CD14-positive monocyte (primary cell): ENCODE measurements around the gene LOXL3. TPM values are rescaled to one million over a fixed set of nuclear protein-coding genes. Genes with fewer than 3 reads are reported as not detected.
A peak's percentile ranks its signal among the peaks of the same experiment; 100 is the strongest.

ENCODE experiments used
- DNase-seq, 3 donors: peaks; one replicate each; pipeline ENCODE4 v3.0.0-alpha.2; 2011 to 2022
- H2AFZ ChIP-seq: 2 replicates; pipeline ENCODE4 v1.6.0; 2012; ENCODE audit warnings: mild to moderate bottlenecking, low read depth, low read length, inconsistent platforms; ENCODE audit not compliant: insufficient read depth, poor library complexity, severe bottlenecking
- H3K27ac ChIP-seq, 2 donors: 1 replicate in 1 of 2; 2 replicates in 1 of 2; pipeline ENCODE4 v1.5.1; 2012 to 2013; ENCODE audit warnings: low read length in 2 of 2, control low read depth in 1 of 2, inconsistent platforms in 1 of 2, low read depth in 1 of 2, mild to moderate bottlenecking in 1 of 2
- H3K27me3 ChIP-seq, 2 donors: one replicate each; pipeline versions ENCODE4 v1.6.0 to v1.6.1; 2011 to 2013; ENCODE audit warnings: low read length in 2 of 2; ENCODE audit not compliant: control insufficient read depth in 2 of 2, insufficient read depth in 2 of 2
- H3K36me3 ChIP-seq, 2 donors: replicated peaks in 1 of 2; 1 replicate in 1 of 2; 2 replicates in 1 of 2; pipeline versions ENCODE4 v1.5.1 to v1.6.1; 2012 to 2013; ENCODE audit warnings: low read length in 2 of 2, control low read depth in 1 of 2, inconsistent platforms in 1 of 2, mild to moderate bottlenecking in 1 of 2; ENCODE audit not compliant: insufficient read depth in 2 of 2, control insufficient read depth in 1 of 2
- H3K4me1 ChIP-seq, 2 donors: 1 replicate in 1 of 2; 2 replicates in 1 of 2; pipeline versions ENCODE4 v1.5.1 to v1.6.1; 2012 to 2013; ENCODE audit warnings: low read length in 2 of 2, control low read depth in 1 of 2, inconsistent platforms in 1 of 2, mild to moderate bottlenecking in 1 of 2, moderate library complexity in 1 of 2; ENCODE audit not compliant: insufficient read depth in 2 of 2, control insufficient read depth in 1 of 2
- H3K4me2 ChIP-seq: replicated peaks from 2 replicates; pipeline ENCODE3; 2012; ENCODE audit warnings: low read length, moderate library complexity, mild to moderate bottlenecking; ENCODE audit not compliant: poor library complexity, severe bottlenecking; ENCODE audit errors: extremely low read depth
- H3K4me3 ChIP-seq, 3 experiments: fragments of 200-600 bp in 1 of 3; sonication (generic) in 1 of 3; replicated peaks in 1 of 3; 1 replicate in 2 of 3; 2 replicates in 1 of 3; pipeline ENCODE4 v1.5.1; 2011 to 2013; ENCODE audit warnings: low read length in 3 of 3, mild to moderate bottlenecking in 3 of 3, control low read depth in 2 of 3, low read depth in 2 of 3, inconsistent platforms in 1 of 3, moderate library complexity in 1 of 3
- H3K79me2 ChIP-seq: 2 replicates; pipeline ENCODE4 v1.6.0; 2012; ENCODE audit warnings: mild to moderate bottlenecking, control low read depth, inconsistent platforms, low read length, moderate library complexity; ENCODE audit not compliant: insufficient read depth
- H3K9ac ChIP-seq: 2 replicates; pipeline ENCODE4 v1.6.0; 2017; ENCODE audit warnings: low read length, mild to moderate bottlenecking; ENCODE audit not compliant: insufficient read depth, poor library complexity, severe bottlenecking
- H3K9me3 ChIP-seq, 2 donors: replicated peaks in 1 of 2; 1 replicate in 1 of 2; 2 replicates in 1 of 2; pipeline versions ENCODE4 v1.5.1 to v1.6.1; 2012 to 2013; ENCODE audit warnings: low read length in 2 of 2, control low read depth in 1 of 2; ENCODE audit not compliant: control insufficient read depth in 1 of 2, insufficient read depth in 1 of 2
- H4K20me1 ChIP-seq: 2 replicates; pipeline ENCODE4 v1.6.0; 2012; ENCODE audit warnings: mild to moderate bottlenecking, low read length, control low read depth, moderate library complexity; ENCODE audit not compliant: insufficient read depth
- H3K27ac Mint-ChIP-seq, 7 donors: one replicate each; pipeline ENCODE4 v1.8.0; 2020; ENCODE audit warnings: mild to moderate bottlenecking in 7 of 7, mixed read lengths in 7 of 7, moderate library complexity in 6 of 7, inconsistent platforms in 2 of 7
- H3K27me3 Mint-ChIP-seq, 3 donors: one replicate each; pipeline ENCODE4 v1.8.0; 2021 to 2022; ENCODE audit warnings: low read depth in 3 of 3, mild to moderate bottlenecking in 3 of 3, mixed read lengths in 3 of 3, moderate library complexity in 3 of 3, inconsistent platforms in 1 of 3
- H3K36me3 Mint-ChIP-seq, 2 donors: one replicate each; pipeline ENCODE4 v1.8.0; 2020; ENCODE audit warnings: mixed read lengths in 2 of 2, inconsistent platforms in 1 of 2, mild to moderate bottlenecking in 1 of 2
- H3K4me1 Mint-ChIP-seq: one replicate; pipeline ENCODE4 v1.8.0; 2020; ENCODE audit warnings: mild to moderate bottlenecking, mixed read lengths
- H3K4me3 Mint-ChIP-seq, 2 donors: one replicate each; pipeline ENCODE4 v1.8.0; 2020; ENCODE audit warnings: mild to moderate bottlenecking in 2 of 2, mixed read lengths in 2 of 2, moderate library complexity in 1 of 2
- H3K9me3 Mint-ChIP-seq, 7 donors: one replicate each; pipeline ENCODE4 v1.8.0; 2020 to 2022; ENCODE audit warnings: mixed read lengths in 7 of 7, mild to moderate bottlenecking in 6 of 7, moderate library complexity in 6 of 7, inconsistent platforms in 2 of 7
- WGBS: methylation state at CpG from one replicate; pipeline ENCODE4 v1.1.5; 2013; ENCODE audit warnings: missing lambda C conversion rate; ENCODE audit not compliant: insufficient coverage; 5-methylcytosine and 5-hydroxymethylcytosine counted together
- intact Hi-C, 2 donors: fragments of 100-400 bp; cut with micrococcal nuclease; formaldehyde crosslinking; loops; one replicate each; pipeline versions ENCODE4 v1.15.0 to v1.15.1; 2023
- polyA plus RNA-seq, 3 donors: library from polyadenylated mRNA; depleted of rRNA in 1 of 3; unstranded in 2 of 3; stranded (reverse) in 1 of 3; fragments of 300-500 nt in 2 of 3; fragments of >200 nt in 1 of 3; fragmentation: Illumina TruSeq in 2 of 3; gene quantifications; 1 replicate in 2 of 3; 2 replicates in 1 of 3; pipeline ENCODE4 v1.2.3, GENCODE V29; 2012 to 2021
- TF ChIP-seq, protein P1 (sequence below): fragments of 200-600 bp; IDR thresholded peaks from one replicate; pipeline ENCODE4 v1.8.0; 2022; ENCODE audit warnings: antibody characterized with exemption, mild to moderate bottlenecking

LOXL3 gene
- polyA plus RNA-seq, 3 donors = 18.2 to 35.0 (median 18.5) TPM

DNA sequence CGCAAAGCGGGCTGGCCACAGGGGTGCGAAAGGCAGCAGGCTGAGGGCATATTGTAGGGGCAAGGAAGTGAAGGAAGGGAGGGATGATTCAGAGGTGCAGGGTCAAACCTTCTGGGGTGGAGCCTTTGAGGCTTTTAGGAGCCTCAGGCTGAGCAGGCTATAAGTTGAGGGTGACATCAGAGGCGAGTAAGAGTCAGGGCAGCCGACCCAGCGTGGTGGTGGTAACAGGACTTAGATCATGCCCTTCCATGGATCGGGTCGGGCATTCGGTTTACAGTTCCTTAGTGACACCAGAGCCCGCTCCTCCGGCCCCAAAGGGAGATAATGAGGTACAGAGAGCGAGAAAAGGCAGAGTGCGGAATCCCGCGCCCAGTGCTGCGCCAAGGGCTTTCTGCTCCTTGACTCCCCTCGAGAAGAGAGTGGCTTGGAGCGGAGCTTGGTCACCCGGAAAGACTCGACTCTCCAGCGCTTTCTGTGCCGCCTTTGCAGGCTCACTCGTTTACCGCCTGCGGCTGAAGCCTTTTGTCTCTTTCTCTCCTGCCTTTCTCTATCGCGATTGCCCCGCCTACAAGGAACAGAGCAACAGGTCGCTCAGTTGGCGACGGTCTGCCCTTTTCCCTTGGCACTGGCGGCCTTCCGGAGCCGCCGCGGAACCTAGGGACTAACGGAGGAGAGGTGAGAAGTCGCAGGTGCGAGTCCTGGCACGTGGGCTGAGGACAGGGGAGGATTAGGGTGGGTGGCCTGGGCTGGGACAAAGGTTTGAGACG, 55.1 kb downstream of the LOXL3 start:
- peaks cover 0 to 20% of the 10 kb centered on the region in 2 donors for H3K9me3 ChIP-seq
- H3K4me3 ChIP-seq = peak overlapping the region; percentile 29 to 79 (median 35)
- peaks cover 41 to 46% of the 10 kb centered on the region in 2 donors for H3K4me1 ChIP-seq
- Mint-ChIP-seq H3K9me3 (peaks cover 0 to 27% (median 4%) of the 10 kb centered on the region in 7 donors), H3K4me3 (peak overlapping the region; percentile 76 to 97), H3K27ac (peak overlapping the region in 1 of 7 donors; percentile 3), H3K36me3 (peaks cover 37 to 45% of the 10 kb centered on the region in 2 donors), H3K27me3 (peaks cover 62 to 77% (median 64%) of the 10 kb centered on the region in 3 donors), H3K4me1 (peaks cover 43% of the 10 kb centered on the region)
- TF ChIP-seq, protein P1, sequence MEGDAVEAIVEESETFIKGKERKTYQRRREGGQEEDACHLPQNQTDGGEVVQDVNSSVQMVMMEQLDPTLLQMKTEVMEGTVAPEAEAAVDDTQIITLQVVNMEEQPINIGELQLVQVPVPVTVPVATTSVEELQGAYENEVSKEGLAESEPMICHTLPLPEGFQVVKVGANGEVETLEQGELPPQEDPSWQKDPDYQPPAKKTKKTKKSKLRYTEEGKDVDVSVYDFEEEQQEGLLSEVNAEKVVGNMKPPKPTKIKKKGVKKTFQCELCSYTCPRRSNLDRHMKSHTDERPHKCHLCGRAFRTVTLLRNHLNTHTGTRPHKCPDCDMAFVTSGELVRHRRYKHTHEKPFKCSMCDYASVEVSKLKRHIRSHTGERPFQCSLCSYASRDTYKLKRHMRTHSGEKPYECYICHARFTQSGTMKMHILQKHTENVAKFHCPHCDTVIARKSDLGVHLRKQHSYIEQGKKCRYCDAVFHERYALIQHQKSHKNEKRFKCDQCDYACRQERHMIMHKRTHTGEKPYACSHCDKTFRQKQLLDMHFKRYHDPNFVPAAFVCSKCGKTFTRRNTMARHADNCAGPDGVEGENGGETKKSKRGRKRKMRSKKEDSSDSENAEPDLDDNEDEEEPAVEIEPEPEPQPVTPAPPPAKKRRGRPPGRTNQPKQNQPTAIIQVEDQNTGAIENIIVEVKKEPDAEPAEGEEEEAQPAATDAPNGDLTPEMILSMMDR = no peak
- 2% methylated on average over 40 of the region's 41 CpGs for WGBS
- peaks cover 51 to 66% of the 10 kb centered on the region in 2 donors for H3K27me3 ChIP-seq
- H2AFZ ChIP-seq = peak overlapping the region; percentile 90
- no peak overlapping the region for H3K27ac ChIP-seq
- H3K4me2 ChIP-seq = peak overlapping the region; percentile 87
- intact Hi-C loops = no loop called here
- peak overlapping the region; percentile 56 for H3K9ac ChIP-seq
- peak in 2 of 3 donors; percentile 39 to 48 for DNase-seq
- peaks cover 3% of the 10 kb centered on the region for H3K79me2 ChIP-seq
- H4K20me1 ChIP-seq = no peaks in the 10 kb centered on the region
- peaks cover 5 to 10% of the 10 kb centered on the region in 2 donors for H3K36me3 ChIP-seq

DNA sequence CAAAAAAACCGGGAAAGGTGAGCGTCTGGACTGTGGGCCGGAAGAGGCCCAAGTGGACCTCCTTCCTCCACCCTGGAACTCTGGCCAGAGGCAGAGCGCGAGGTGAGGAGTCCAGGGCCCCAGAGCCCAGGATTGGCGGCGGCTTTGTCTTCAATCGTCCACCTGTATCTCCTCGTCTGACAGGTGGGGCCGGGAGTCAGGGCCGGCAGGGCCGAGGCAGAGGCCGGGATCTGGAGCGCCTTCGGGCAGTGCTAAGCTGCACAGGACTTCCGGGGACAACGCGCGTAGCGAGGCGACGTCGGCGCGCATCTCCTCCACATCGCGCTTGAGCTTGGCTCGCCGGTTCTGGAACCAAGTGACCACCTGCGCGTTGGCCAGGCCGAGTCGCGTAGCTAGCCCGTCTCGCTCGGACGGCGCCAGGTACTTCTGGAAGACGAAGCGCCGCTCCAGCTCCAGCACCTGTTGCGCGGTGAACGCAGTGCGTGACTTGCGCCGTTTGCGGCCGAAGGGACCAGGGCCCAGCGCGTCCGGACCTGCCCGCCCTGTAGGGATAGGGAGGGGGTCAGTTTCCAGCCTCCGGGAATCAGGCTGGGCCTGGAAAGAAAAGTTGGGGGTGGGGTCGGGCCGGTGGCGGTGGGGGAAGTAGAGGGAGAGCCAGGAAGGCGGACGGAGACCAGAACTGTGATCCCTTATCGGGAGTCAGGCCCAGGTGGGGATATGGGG, 55.8 kb downstream of the LOXL3 start:
- Histone ChIP-seq H3K27me3 (peaks cover 51 to 66% of the 10 kb centered on the region in 2 donors), H2AFZ (peak overlapping the region; percentile 90)

More for the DNA sequence above, 55.8 kb downstream of the LOXL3 start:
- Mint-ChIP-seq H3K27ac (peak overlapping the region in 1 of 7 donors; percentile 24), H3K4me3 (peak overlapping the region; percentile 76 to 97), H3K36me3 (peaks cover 45 to 52% of the 10 kb centered on the region in 2 donors), H3K4me1 (peaks cover 38% of the 10 kb centered on the region), H3K27me3 (peaks cover 62 to 74% (median 65%) of the 10 kb centered on the region in 3 donors), H3K9me3 (peaks cover 0 to 27% (median 4%) of the 10 kb centered on the region in 7 donors)
- no peak overlapping the region for H3K27ac ChIP-seq
- intact Hi-C loops = no loop called here
- peaks cover 0 to 20% of the 10 kb centered on the region in 2 donors for H3K9me3 ChIP-seq
- TF ChIP-seq, protein P1 = no peak
- H4K20me1 ChIP-seq = no peaks in the 10 kb centered on the region
- H3K4me1 ChIP-seq = peaks cover 36 to 38% of the 10 kb centered on the region in 2 donors
- H3K4me3 ChIP-seq = peak overlapping the region; percentile 29 to 79 (median 35)
- 4% methylated on average over 60 of the region's 61 CpGs for WGBS
- H3K79me2 ChIP-seq = no peaks in the 10 kb centered on the region
- DNase-seq = no peak
- peak overlapping the region; percentile 56 for H3K9ac ChIP-seq
- H3K4me2 ChIP-seq = peak overlapping the region; percentile 87
- H3K36me3 ChIP-seq = peaks cover 13 to 18% of the 10 kb centered on the region in 2 donors
